Esophagus muscularis mucosa (tissue), 4 donors: ENCODE measurements around the gene MEIS2. TPM values are rescaled to one million over a fixed set of nuclear protein-coding genes. Genes with fewer than 3 reads are reported as not detected.

Source experiments
- DNase-seq: peaks from one replicate; pipeline ENCODE4 v3.0.0-alpha.2; 2017; ENCODE audit errors: extremely low spot score
- H3K27ac ChIP-seq, 4 donors: fragments of 200-600 bp; sonication (generic); replicated peaks in 1 of 4; 1 replicate in 3 of 4; 2 replicates in 1 of 4; pipeline ENCODE4 v1.5.1; 2016 to 2019; ENCODE audit warnings: mild to moderate bottlenecking in 1 of 4
- H3K27me3 ChIP-seq, 4 donors: fragments of 200-600 bp; sonication (generic); one replicate each; pipeline versions ENCODE4 v1.5.1 to v1.6.0; 2016 to 2019
- H3K36me3 ChIP-seq, 4 donors: fragments of 200-600 bp; sonication (generic); one replicate each; pipeline ENCODE4 v1.5.1; 2016 to 2019
- H3K4me1 ChIP-seq, 4 donors: fragments of 200-600 bp; sonication (generic); one replicate each; pipeline ENCODE4 v1.5.1; 2016 to 2019
- H3K4me3 ChIP-seq, 4 donors: fragments of 200-600 bp; sonication (generic); 1 replicate in 2 of 4; 2 replicates in 2 of 4; pipeline ENCODE4 v1.5.1; 2016 to 2019; ENCODE audit warnings: mild to moderate bottlenecking in 4 of 4, moderate library complexity in 1 of 4
- H3K9me3 ChIP-seq, 4 donors: fragments of 200-600 bp; sonication (generic); 1 replicate in 3 of 4; 2 replicates in 1 of 4; pipeline ENCODE4 v1.5.1; 2016 to 2019
- EP300 ChIP-seq: sonication (generic); formaldehyde crosslinking; IDR thresholded peaks from one replicate; pipeline ENCODE4 v1.6.1; 2017; ENCODE audit warnings: antibody characterized with exemption
- POLR2A ChIP-seq: fragments of 450-650 bp; IDR thresholded peaks from one replicate; pipeline ENCODE4 v1.6.1; 2017; ENCODE audit warnings: antibody characterized with exemption, moderate library complexity, mild to moderate bottlenecking, low read depth
- POLR2AphosphoS5 ChIP-seq, 2 donors: sonication (generic); formaldehyde crosslinking; IDR thresholded peaks; one replicate each; pipeline ENCODE4 v1.6.1; 2017; ENCODE audit warnings: antibody characterized with exemption in 2 of 2
- WGBS: methylation state at CpG from one replicate; pipeline ENCODE4 v1.1.5; 2018; 5-methylcytosine and 5-hydroxymethylcytosine counted together
- intact Hi-C: fragments of 100-400 bp; cut with DNase I; formaldehyde crosslinking; loops from one replicate; pipeline ENCODE4 v1.15.1; 2023
- total RNA-seq, 4 donors: library from RNA; depleted of rRNA; stranded (reverse); fragments of >200 nt; gene quantifications; one replicate each; pipeline versions ENCODE4 v1.1.0 to v1.2.1, GENCODE V29; 2016
- TF ChIP-seq, protein P1 (sequence below), 3 experiments: fragments of 200-600 bp in 2 of 3; fragments of 450-650 bp in 1 of 3; sonication (generic) in 2 of 3; IDR thresholded peaks; one replicate each; pipeline ENCODE4 v1.5.1; 2017 to 2019; ENCODE audit warnings: antibody characterized with exemption in 3 of 3, mild to moderate bottlenecking in 2 of 3, moderate library complexity in 1 of 3

MEIS2 gene
- total RNA-seq, 4 donors from 2014 or later: 53.8 to 106 (median 63.3) TPM

DNA sequence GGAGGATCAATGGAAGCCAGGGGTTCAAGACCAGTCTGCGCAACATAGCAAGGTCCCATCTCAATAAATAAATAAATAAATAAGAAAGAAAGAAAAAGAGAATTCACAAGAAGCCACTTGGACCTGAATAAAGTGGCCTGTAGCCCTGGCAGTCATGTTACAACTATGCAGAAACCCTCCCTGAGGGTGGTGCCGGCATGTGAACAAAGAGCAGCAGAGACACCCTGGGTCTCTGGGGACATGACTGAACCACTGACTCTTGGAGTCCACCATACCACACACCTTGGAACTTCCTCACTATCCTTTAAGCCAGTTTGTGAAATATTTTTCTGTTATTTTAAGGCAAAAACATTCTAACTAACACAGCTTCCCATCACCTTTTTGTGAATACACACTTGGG, 93.0 kb downstream of the MEIS2 start:
- H3K36me3 ChIP-seq: peaks cover 0 to 16% (median 8%) of the 10 kb centered on the region in 4 donors
- peaks cover 0 to 12% (median 11%) of the 10 kb centered on the region in 4 donors for H3K4me1 ChIP-seq
- DNase-seq: no peak
- intact Hi-C loops: no loop called here
- no peak overlapping the region for H3K27ac ChIP-seq
- WGBS: 98% methylated on average over 2 of the region's 2 CpGs
- no peaks in the 10 kb centered on the region for H3K9me3 ChIP-seq
- no peaks in the 10 kb centered on the region for H3K27me3 ChIP-seq
- no peak overlapping the region for H3K4me3 ChIP-seq
- TF ChIP-seq POLR2A (no peak), POLR2AphosphoS5 (IDR thresholded peaks at IDR 0.05) (no peak), EP300 (no peak)
- TF ChIP-seq, protein P1, sequence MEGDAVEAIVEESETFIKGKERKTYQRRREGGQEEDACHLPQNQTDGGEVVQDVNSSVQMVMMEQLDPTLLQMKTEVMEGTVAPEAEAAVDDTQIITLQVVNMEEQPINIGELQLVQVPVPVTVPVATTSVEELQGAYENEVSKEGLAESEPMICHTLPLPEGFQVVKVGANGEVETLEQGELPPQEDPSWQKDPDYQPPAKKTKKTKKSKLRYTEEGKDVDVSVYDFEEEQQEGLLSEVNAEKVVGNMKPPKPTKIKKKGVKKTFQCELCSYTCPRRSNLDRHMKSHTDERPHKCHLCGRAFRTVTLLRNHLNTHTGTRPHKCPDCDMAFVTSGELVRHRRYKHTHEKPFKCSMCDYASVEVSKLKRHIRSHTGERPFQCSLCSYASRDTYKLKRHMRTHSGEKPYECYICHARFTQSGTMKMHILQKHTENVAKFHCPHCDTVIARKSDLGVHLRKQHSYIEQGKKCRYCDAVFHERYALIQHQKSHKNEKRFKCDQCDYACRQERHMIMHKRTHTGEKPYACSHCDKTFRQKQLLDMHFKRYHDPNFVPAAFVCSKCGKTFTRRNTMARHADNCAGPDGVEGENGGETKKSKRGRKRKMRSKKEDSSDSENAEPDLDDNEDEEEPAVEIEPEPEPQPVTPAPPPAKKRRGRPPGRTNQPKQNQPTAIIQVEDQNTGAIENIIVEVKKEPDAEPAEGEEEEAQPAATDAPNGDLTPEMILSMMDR (IDR thresholded peaks at IDR 0.05): no peak

DNA sequence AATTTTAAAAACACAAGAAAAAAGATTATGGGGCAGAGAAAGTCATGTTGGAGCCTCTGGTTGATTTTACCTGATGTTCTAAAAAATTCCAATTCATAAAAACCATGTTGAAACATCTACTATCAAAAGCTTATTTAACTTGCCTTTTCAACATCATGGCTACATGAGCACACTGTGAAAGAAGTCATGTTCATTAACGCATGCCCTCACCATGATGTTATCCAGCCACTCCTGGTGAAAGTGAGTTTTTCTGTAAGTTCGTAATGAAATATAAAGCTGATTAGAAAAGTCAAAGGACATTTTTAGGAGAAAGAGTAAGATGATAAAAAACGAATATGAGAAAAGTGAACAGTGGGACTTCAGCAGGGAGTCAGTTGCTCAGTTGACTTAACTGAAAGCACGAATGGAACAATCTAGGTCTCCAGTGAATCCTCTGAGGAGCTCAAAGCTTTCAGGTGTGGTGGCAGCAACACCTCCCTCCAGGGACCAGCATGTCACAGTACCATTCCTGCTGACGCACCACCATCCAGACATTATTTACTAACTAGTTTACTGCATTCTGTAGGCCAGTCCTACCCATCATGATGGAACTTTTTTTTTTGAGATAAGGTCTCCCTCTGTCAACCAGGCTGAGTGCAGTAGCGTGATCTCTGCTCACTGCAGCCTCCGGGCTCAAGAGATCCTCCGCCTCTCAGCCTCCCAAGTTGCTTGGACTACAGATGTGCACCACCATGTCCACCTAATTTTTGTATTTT, 95.2 kb downstream of the MEIS2 start:
- H3K27ac ChIP-seq: no peak overlapping the region
- TF ChIP-seq POLR2AphosphoS5 (IDR thresholded peaks at IDR 0.05): no peak
- no peak for TF ChIP-seq EP300
- TF ChIP-seq POLR2A: no peak
- TF ChIP-seq, protein P1 (IDR thresholded peaks at IDR 0.05): no peak
- intact Hi-C loops: no loop called here
- no peaks in the 10 kb centered on the region for H3K27me3 ChIP-seq
- no peak overlapping the region for H3K4me3 ChIP-seq
- no peaks in the 10 kb centered on the region for H3K9me3 ChIP-seq
- peaks cover 0 to 16% (median 8%) of the 10 kb centered on the region in 4 donors for H3K36me3 ChIP-seq
- H3K4me1 ChIP-seq: peaks cover 0 to 11% (median 8%) of the 10 kb centered on the region in 4 donors
- DNase-seq: no peak
- WGBS: 79% methylated on average over 8 of the region's 8 CpGs

DNA sequence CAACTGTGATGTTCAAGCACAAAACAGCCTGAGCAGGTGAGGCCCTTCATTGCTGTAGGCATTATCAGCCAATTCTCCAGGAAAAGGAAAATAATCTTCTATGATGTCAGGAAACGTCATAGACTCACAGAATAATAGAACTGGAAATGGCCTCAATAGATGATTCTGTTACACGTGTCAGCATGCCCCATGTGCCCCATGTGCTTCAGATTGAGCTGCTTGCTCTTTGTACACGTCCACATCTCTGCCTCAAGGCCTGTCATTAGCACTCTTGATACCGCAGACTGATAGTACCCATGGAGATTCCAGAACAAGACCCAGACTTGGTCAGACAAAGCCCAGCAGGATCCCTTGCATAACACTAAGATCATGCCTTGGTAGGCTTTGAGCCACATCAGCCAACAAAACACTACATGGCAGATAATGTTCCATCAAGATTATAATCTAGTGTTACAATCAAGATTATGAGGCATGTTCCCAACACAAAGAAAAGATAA, 95.9 kb downstream of the MEIS2 start:
- WGBS: 87% methylated on average over 4 of the region's 4 CpGs
- no peaks in the 10 kb centered on the region for H3K9me3 ChIP-seq
- H3K27me3 ChIP-seq: no peaks in the 10 kb centered on the region
- H3K4me1 ChIP-seq: peaks cover 0 to 10% (median 4%) of the 10 kb centered on the region in 4 donors
- H3K4me3 ChIP-seq: no peak overlapping the region
- H3K36me3 ChIP-seq: peaks cover 0 to 16% (median 8%) of the 10 kb centered on the region in 4 donors
- no peak for DNase-seq
- no peak overlapping the region for H3K27ac ChIP-seq
- TF ChIP-seq POLR2A: no peak
- TF ChIP-seq, protein P1 (IDR thresholded peaks at IDR 0.05): no peak
- no peak for TF ChIP-seq POLR2AphosphoS5 (IDR thresholded peaks at IDR 0.05)
- TF ChIP-seq EP300: no peak
- intact Hi-C loops: no loop called here

DNA sequence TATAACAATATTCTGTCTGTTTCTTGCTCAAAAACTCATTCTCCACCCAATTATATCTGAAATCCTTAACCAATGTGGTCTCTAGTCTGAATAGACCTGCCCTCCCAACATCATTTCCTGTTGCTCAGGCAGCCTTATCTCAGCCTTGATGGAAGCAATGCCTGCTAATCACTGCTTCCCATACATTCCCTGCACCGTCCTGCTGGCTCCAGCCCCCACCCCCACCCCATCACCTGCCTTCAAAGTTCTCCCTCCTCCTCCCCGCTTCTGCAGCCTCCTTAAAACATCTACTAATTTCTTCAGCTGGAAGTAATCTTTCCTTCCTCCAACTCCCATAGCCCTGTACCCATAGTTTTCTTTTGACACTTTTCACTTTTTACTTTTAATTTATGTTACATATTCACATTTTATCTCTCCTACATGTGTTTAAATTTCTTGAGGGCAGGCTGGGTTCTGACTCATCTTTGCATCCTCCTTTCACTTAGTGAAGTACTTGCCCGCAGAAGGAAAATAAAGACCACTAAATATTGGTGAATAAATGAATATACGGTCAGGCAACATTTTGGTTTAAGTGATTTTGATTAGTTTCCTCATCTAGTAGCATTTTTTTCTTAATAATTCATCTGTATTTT, 98.2 kb downstream of the MEIS2 start:
- no peak overlapping the region for H3K4me3 ChIP-seq
- H3K36me3 ChIP-seq: peaks cover 0 to 16% (median 8%) of the 10 kb centered on the region in 4 donors
- H3K9me3 ChIP-seq: no peaks in the 10 kb centered on the region
- TF ChIP-seq, protein P1 (IDR thresholded peaks at IDR 0.05): no peak
- TF ChIP-seq POLR2A (no peak), EP300 (no peak), POLR2AphosphoS5 (IDR thresholded peaks at IDR 0.05) (no peak)
- intact Hi-C loops: no loop called here
- WGBS: 91% methylated on average over 4 of the region's 4 CpGs
- no peaks in the 10 kb centered on the region for H3K27me3 ChIP-seq
- H3K4me1 ChIP-seq: peaks cover 3 to 11% (median 9%) of the 10 kb centered on the region in 4 donors
- no peak for DNase-seq
- H3K27ac ChIP-seq: no peak overlapping the region
